ENCODE measurements around the gene F7. TPM values are rescaled to one million over a fixed set of nuclear protein-coding genes. Genes with fewer than 3 reads are reported as not detected.

The F7 gene
- total and polyA plus RNA-seq, 2 donors (not counting 1 experiment from before 2014, with no cell fraction given), result not detected

- TF ChIP-seq, protein P1, sequence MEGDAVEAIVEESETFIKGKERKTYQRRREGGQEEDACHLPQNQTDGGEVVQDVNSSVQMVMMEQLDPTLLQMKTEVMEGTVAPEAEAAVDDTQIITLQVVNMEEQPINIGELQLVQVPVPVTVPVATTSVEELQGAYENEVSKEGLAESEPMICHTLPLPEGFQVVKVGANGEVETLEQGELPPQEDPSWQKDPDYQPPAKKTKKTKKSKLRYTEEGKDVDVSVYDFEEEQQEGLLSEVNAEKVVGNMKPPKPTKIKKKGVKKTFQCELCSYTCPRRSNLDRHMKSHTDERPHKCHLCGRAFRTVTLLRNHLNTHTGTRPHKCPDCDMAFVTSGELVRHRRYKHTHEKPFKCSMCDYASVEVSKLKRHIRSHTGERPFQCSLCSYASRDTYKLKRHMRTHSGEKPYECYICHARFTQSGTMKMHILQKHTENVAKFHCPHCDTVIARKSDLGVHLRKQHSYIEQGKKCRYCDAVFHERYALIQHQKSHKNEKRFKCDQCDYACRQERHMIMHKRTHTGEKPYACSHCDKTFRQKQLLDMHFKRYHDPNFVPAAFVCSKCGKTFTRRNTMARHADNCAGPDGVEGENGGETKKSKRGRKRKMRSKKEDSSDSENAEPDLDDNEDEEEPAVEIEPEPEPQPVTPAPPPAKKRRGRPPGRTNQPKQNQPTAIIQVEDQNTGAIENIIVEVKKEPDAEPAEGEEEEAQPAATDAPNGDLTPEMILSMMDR (IDR thresholded peaks at IDR 0.05), result no peak
- no peak for TF ChIP-seq EZH2 (IDR thresholded peaks at IDR 0.05; ENCODE audit: borderline replicate concordance, insufficient read depth, low read depth, low read length, poor library complexity, severe bottlenecking)
- Histone ChIP-seq H3K36me3 (replicated peaks in 1 of 2; ENCODE audit: control extremely low read depth in 1 of 2, control insufficient read depth in 1 of 2, extremely low read depth in 1 of 2, insufficient read depth in 2 of 2, low read length in 1 of 2) (no peaks in the 10 kb centered on the region), H3K79me2 (ENCODE audit: control insufficient read depth, insufficient read depth, low read length) (no peaks in the 10 kb centered on the region), H3K9ac (ENCODE audit: low read length) (no peak overlapping the region), H2AFZ (ENCODE audit: insufficient read depth, low read depth, low read length, poor library complexity, severe bottlenecking) (no peak overlapping the region), H3K4me2 (replicated peaks; ENCODE audit: low read depth, low read length, poor library complexity, severe bottlenecking) (no peak overlapping the region), H3K4me1 (ENCODE audit: control insufficient read depth in 2 of 2, insufficient read depth in 2 of 2, low read length in 2 of 2) (no peaks in the 10 kb centered on the region), H3K9me3 (ENCODE audit: control extremely low read depth in 1 of 3, control insufficient read depth in 2 of 3, insufficient read depth in 1 of 3, low read length in 2 of 3) (peaks cover 0 to 7% (median 0%) of the 10 kb centered on the region in 3 donors), H3K4me3 (ENCODE audit: control extremely low read depth in 1 of 5, extremely low read depth in 1 of 5, insufficient read depth in 1 of 5, low read depth in 2 of 5, low read length in 4 of 5) (no peak overlapping the region), H3K27me3 (replicated peaks in 1 of 4; ENCODE audit: control extremely low read depth in 1 of 4, control insufficient read depth in 3 of 4, insufficient read depth in 4 of 4, low read length in 3 of 4) (peaks cover 0 to 5% (median 2%) of the 10 kb centered on the region in 4 experiments), H4K20me1 (ENCODE audit: control insufficient read depth, insufficient read depth, low read length, poor library complexity, severe bottlenecking) (no peaks in the 10 kb centered on the region), H3K27ac (ENCODE audit: low read length in 2 of 2) (no peak overlapping the region)
- Mint-ChIP-seq H3K4me3 (no peak overlapping the region), H3K4me1 (no peaks in the 10 kb centered on the region), H3K27ac (no peak overlapping the region), H3K27me3 (no peaks in the 10 kb centered on the region), H3K9me3 (ENCODE audit: insufficient read depth) (no peaks in the 10 kb centered on the region)
- WGBS (ENCODE audit: insufficient coverage), result 87% methylated on average over 21 of the region's 21 CpGs
- no peak for DNase-seq
- ChIA-PET POLR2A (no interaction called here), CTCF (no interaction called here)
- intact Hi-C loops (cut with micrococcal nuclease), result no loop called here
- no peak for ATAC-seq (ENCODE audit: low read depth)
These were observed 10.0 kb downstream of the F7 start for GRCh38 chr13:113115363-113116205.

DNA sequence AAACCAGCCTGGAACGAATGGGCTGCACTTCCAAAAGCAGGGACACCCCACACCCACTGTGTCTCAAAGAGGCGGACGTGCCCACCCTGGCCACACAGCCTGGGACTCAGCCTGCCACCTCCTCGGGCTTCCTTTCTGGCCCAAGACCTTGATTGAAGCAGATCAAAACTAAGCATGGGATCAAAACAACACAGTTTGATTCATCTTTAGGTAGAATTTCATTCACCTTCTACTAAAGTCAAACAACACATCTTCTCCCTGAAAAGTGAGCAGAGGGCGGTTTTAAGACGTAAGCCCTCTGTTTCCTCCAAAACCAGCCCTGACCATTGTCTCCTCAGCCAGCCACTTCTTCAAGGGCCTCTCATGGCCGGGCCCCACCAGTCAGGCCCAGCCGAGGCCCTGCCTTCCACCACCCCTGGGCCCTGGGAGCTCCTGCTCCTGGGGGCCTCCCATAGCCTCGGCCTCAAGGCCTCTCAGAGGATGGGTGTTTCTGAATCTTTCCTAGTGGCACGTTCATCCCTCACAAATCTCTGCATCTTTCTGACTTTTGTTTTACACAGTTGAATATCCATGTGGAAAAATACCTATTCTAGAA is 10.7 kb downstream of the F7 start:
- Histone ChIP-seq H3K36me3 (replicated peaks in 1 of 2; ENCODE audit: control extremely low read depth in 1 of 2, control insufficient read depth in 1 of 2, extremely low read depth in 1 of 2, insufficient read depth in 2 of 2, low read length in 1 of 2) (no peaks in the 10 kb centered on the region), H3K4me3 (ENCODE audit: control extremely low read depth in 1 of 5, extremely low read depth in 1 of 5, insufficient read depth in 1 of 5, low read depth in 2 of 5, low read length in 4 of 5) (no peak overlapping the region), H3K4me1 (ENCODE audit: control insufficient read depth in 2 of 2, insufficient read depth in 2 of 2, low read length in 2 of 2) (no peaks in the 10 kb centered on the region), H3K4me2 (replicated peaks; ENCODE audit: low read depth, low read length, poor library complexity, severe bottlenecking) (no peak overlapping the region), H4K20me1 (ENCODE audit: control insufficient read depth, insufficient read depth, low read length, poor library complexity, severe bottlenecking) (no peaks in the 10 kb centered on the region), H3K27ac (ENCODE audit: low read length in 2 of 2) (no peak overlapping the region), H3K27me3 (replicated peaks in 1 of 4; ENCODE audit: control extremely low read depth in 1 of 4, control insufficient read depth in 3 of 4, insufficient read depth in 4 of 4, low read length in 3 of 4) (peaks cover 0 to 2% (median 0%) of the 10 kb centered on the region in 4 experiments), H3K79me2 (ENCODE audit: control insufficient read depth, insufficient read depth, low read length) (no peaks in the 10 kb centered on the region), H3K9ac (ENCODE audit: low read length) (no peak overlapping the region), H3K9me3 (ENCODE audit: control extremely low read depth in 1 of 3, control insufficient read depth in 2 of 3, insufficient read depth in 1 of 3, low read length in 2 of 3) (peaks cover 0 to 5% (median 0%) of the 10 kb centered on the region in 3 donors), H2AFZ (ENCODE audit: insufficient read depth, low read depth, low read length, poor library complexity, severe bottlenecking) (no peak overlapping the region)
- no peak overlapping the region for H3K27ac Mint-ChIP-seq
- no peaks in the 10 kb centered on the region for H3K27me3 Mint-ChIP-seq
- H3K4me3 Mint-ChIP-seq, result no peak overlapping the region
- DNase-seq, result no peak
- ChIA-PET CTCF (no interaction called here), POLR2A (no interaction called here)
- WGBS (ENCODE audit: insufficient coverage), result 89% methylated on average over 8 of the region's 10 CpGs
- TF ChIP-seq EZH2 (IDR thresholded peaks at IDR 0.05; ENCODE audit: borderline replicate concordance, insufficient read depth, low read depth, low read length, poor library complexity, severe bottlenecking), result no peak
- TF ChIP-seq, protein P1 (IDR thresholded peaks at IDR 0.05), result no peak
- no peaks in the 10 kb centered on the region for H3K9me3 Mint-ChIP-seq (ENCODE audit: insufficient read depth)
- intact Hi-C loops (cut with micrococcal nuclease), result no loop called here
- no peaks in the 10 kb centered on the region for H3K4me1 Mint-ChIP-seq
- ATAC-seq (ENCODE audit: low read depth), result no peak

All from B cell (primary cell).